GM23338 (cell line): ENCODE measurements around the gene COPB1. TPM values are rescaled to one million over a fixed set of nuclear protein-coding genes. Genes with fewer than 3 reads are reported as not detected.

Experiments used
- ATAC-seq: fragments of 200-7000 bp; cut with Tn5 transposase; 3 replicates; pipeline ENCODE4 v1.9.1; 2020
- DNase-seq: peaks from one replicate; pipeline ENCODE4 v3.0.0-alpha.2; 2015; ENCODE audit warnings: low spot score
- H2AFZ ChIP-seq: fragments of 200-600 bp; sonication (generic); 2 replicates; pipeline ENCODE4 v1.8.0; 2016; ENCODE audit warnings: antibody characterized with exemption, mild to moderate bottlenecking, moderate library complexity
- H3F3A ChIP-seq: fragments of 200-600 bp; sonication (generic); replicated peaks from 2 replicates; pipeline ENCODE4 v1.8.0; 2017; ENCODE audit warnings: antibody characterized with exemption, mixed run types, low read depth
- H3K27ac ChIP-seq: fragments of 200-600 bp; sonication (generic); 2 replicates; pipeline ENCODE4 v1.6.1; 2016; ENCODE audit warnings: low read depth
- H3K27me3 ChIP-seq: fragments of 200-600 bp; sonication (generic); 2 replicates; pipeline ENCODE4 v1.8.0; 2016; ENCODE audit warnings: mild to moderate bottlenecking, mixed run types, moderate library complexity; ENCODE audit not compliant: insufficient read depth
- H3K36me3 ChIP-seq: fragments of 200-600 bp; sonication (generic); 2 replicates; pipeline ENCODE4 v1.8.0; 2016; ENCODE audit warnings: mild to moderate bottlenecking; ENCODE audit not compliant: insufficient read depth
- H3K4me1 ChIP-seq: fragments of 200-600 bp; sonication (generic); 2 replicates; pipeline ENCODE4 v1.8.0; 2016; ENCODE audit warnings: mild to moderate bottlenecking, moderate library complexity; ENCODE audit not compliant: insufficient read depth
- H3K4me2 ChIP-seq: fragments of 200-600 bp; sonication (generic); 2 replicates; pipeline ENCODE4 v1.7.1; 2017; ENCODE audit warnings: mixed run types
- H3K4me3 ChIP-seq: fragments of 200-600 bp; sonication (generic); 2 replicates; pipeline ENCODE4 v1.6.1; 2016; ENCODE audit warnings: mixed run types
- H3K79me2 ChIP-seq: fragments of 200-600 bp; sonication (generic); replicated peaks from 2 replicates; pipeline ENCODE4 v1.8.0; 2017; ENCODE audit warnings: mild to moderate bottlenecking; ENCODE audit not compliant: insufficient read depth
- H3K9me2 ChIP-seq: fragments of 200-600 bp; sonication (generic); 2 replicates; pipeline ENCODE4 v1.8.0; 2017; ENCODE audit not compliant: insufficient read depth
- H4K20me1 ChIP-seq: fragments of 200-600 bp; sonication (generic); replicated peaks from 2 replicates; pipeline ENCODE4 v1.8.0; 2017; ENCODE audit warnings: mild to moderate bottlenecking; ENCODE audit not compliant: insufficient read depth
- H3K27ac Mint-ChIP-seq: 2 replicates; pipeline ENCODE4 v1.8.0; 2020; ENCODE audit warnings: inconsistent platforms, mild to moderate bottlenecking, moderate library complexity, mixed read lengths
- H3K27me3 Mint-ChIP-seq: 3 replicates; pipeline ENCODE4 v1.8.0; 2022; ENCODE audit warnings: low read depth, mild to moderate bottlenecking, moderate library complexity, mixed read lengths, inconsistent platforms; ENCODE audit not compliant: insufficient read depth, poor library complexity
- H3K36me3 Mint-ChIP-seq: 3 replicates; pipeline ENCODE4 v1.8.0; 2021; ENCODE audit warnings: low read depth, mild to moderate bottlenecking, inconsistent platforms, moderate library complexity, mixed read lengths
- H3K4me1 Mint-ChIP-seq: 3 replicates; pipeline ENCODE4 v1.8.0; 2020; ENCODE audit warnings: mild to moderate bottlenecking, inconsistent platforms, mixed read lengths
- H3K4me3 Mint-ChIP-seq: 3 replicates; pipeline ENCODE4 v1.8.0; 2021; ENCODE audit warnings: moderate library complexity, mild to moderate bottlenecking, inconsistent platforms, mixed read lengths
- H3K9me3 Mint-ChIP-seq: 3 replicates; pipeline ENCODE4 v1.8.0; 2020; ENCODE audit warnings: moderate library complexity, mild to moderate bottlenecking, inconsistent platforms, mixed read lengths
- CREB1 ChIP-seq: fragments of 250-450 bp; sonication (Bioruptor Pico); IDR thresholded peaks from 2 replicates; pipeline ENCODE4 v1.5.0; 2020; ENCODE audit warnings: low read depth, mild to moderate bottlenecking, moderate library complexity
- CTCF ChIP-seq, 2 experiments: fragments of 200-600 bp in 1 of 2; sonication (generic) in 1 of 2; conservative IDR thresholded peaks; 2 replicates each; pipeline versions ENCODE4 v1.5.1 to v1.6.1; 2016 to 2017; ENCODE audit warnings: antibody characterized with exemption in 2 of 2, low read depth in 2 of 2, mild to moderate bottlenecking in 2 of 2, moderate library complexity in 1 of 2
- ETS1 ChIP-seq: IDR thresholded peaks from 2 replicates; pipeline ENCODE4 v1.6.1; 2016; ENCODE audit warnings: antibody characterized with exemption
- EZH2 ChIP-seq: fragments of 200-600 bp; sonication (generic); IDR thresholded peaks from one replicate; pipeline ENCODE4 v1.8.0; 2017; ENCODE audit warnings: antibody characterized with exemption, mild to moderate bottlenecking, low read depth; ENCODE audit not compliant: unreplicated experiment
- EZH2phosphoT487 ChIP-seq: fragments of 200-600 bp; sonication (generic); IDR thresholded peaks from one replicate; pipeline ENCODE4 v1.8.1; 2018; ENCODE audit warnings: antibody characterized with exemption; ENCODE audit not compliant: unreplicated experiment
- JUNB ChIP-seq: IDR thresholded peaks from one replicate; pipeline ENCODE4 v1.6.1; 2016; ENCODE audit warnings: antibody characterized with exemption; ENCODE audit not compliant: unreplicated experiment
- NANOG ChIP-seq: IDR thresholded peaks from 2 replicates; pipeline ENCODE4 v1.6.1; 2016; ENCODE audit warnings: antibody characterized with exemption, borderline replicate concordance
- POLR2AphosphoS5 ChIP-seq: IDR thresholded peaks from 2 replicates; pipeline ENCODE4 v1.6.1; 2016; ENCODE audit warnings: antibody characterized with exemption, low read depth
- REST ChIP-seq: IDR thresholded peaks from one replicate; pipeline ENCODE4 v1.6.1; 2018; ENCODE audit warnings: antibody characterized with exemption; ENCODE audit not compliant: unreplicated experiment
- STAT1 ChIP-seq: IDR thresholded peaks from one replicate; pipeline ENCODE4 v1.6.1; 2016; ENCODE audit warnings: antibody characterized with exemption; ENCODE audit not compliant: unreplicated experiment
- ZNF114 ChIP-seq: fragments of 250-450 bp; sonication (Bioruptor Pico); IDR thresholded peaks from 2 replicates; pipeline ENCODE4 v1.5.0; 2020; ENCODE audit warnings: mild to moderate bottlenecking, moderate library complexity
- ZNF331 ChIP-seq: fragments of 250-450 bp; sonication (Bioruptor Pico); IDR thresholded peaks from 2 replicates; pipeline ENCODE4 v1.5.0; 2020; ENCODE audit warnings: low read depth, mild to moderate bottlenecking, moderate library complexity
- ZNF462 ChIP-seq: fragments of 250-450 bp; sonication (Bioruptor Pico); IDR thresholded peaks from 2 replicates; pipeline ENCODE4 v1.5.0; 2020; ENCODE audit warnings: mild to moderate bottlenecking, moderate library complexity
- polyA plus RNA-seq: library from polyadenylated mRNA; unstranded; fragments of >200 nt; fragmentation: Nextera tagmentation; extraction: Ambion mirVana; gene quantifications from 2 replicates; pipeline ENCODE4 v1.2.1, GENCODE V29; 2016
- total RNA-seq: library from RNA; depleted of rRNA; stranded (reverse); fragments of >200 nt; shearing (Covaris generic); gene quantifications from 2 replicates; pipeline ENCODE4 v1.2.3, GENCODE V29; 2014

Gene COPB1
- total and polyA plus RNA-seq, 2 experiments from 2014 or later: 42.3 to 104 TPM

- Mint-ChIP-seq H3K27me3 (peaks cover 6% of the 10 kb centered on the region), H3K27ac (peak overlapping the region; percentile 84), H3K9me3 (no peaks in the 10 kb centered on the region), H3K36me3 (peaks cover 26% of the 10 kb centered on the region), H3K4me3 (peak overlapping the region; percentile 97), H3K4me1 (peaks cover 15% of the 10 kb centered on the region)
- H3K4me1 ChIP-seq: peaks cover 8% of the 10 kb centered on the region
- no peaks in the 10 kb centered on the region for H3K27me3 ChIP-seq
- DNase-seq (no peak), ATAC-seq (no peak)
- TF ChIP-seq ETS1 (no peak), STAT1 (no peak), CREB1 (CRISPR knock-in tag) (no peak), POLR2AphosphoS5 (no peak), EZH2 (no peak), CTCF (conservative IDR thresholded peaks at IDR 0.05; ENCODE audit: low read depth in 2 of 2) (no peak), ZNF114 (CRISPR knock-in tag) (no peak), EZH2phosphoT487 (no peak), ZNF331 (CRISPR knock-in tag) (no peak), ZNF462 (CRISPR knock-in tag) (no peak), REST (no peak), NANOG (no peak), JUNB (no peak)
- H3F3A ChIP-seq: 0 out of 2 replicates have a peak, but pooled peaks cover 3% of the 10 kb centered on the region
- H4K20me1 ChIP-seq: no peaks in the 10 kb centered on the region
- peak overlapping the region; percentile 89 for H3K4me2 ChIP-seq
- H2AFZ ChIP-seq: peak overlapping the region; percentile 83
- H3K4me3 ChIP-seq: peak overlapping the region; percentile 97
- peaks cover 19% of the 10 kb centered on the region for H3K79me2 ChIP-seq
- peaks cover 13% of the 10 kb centered on the region; the same call in 1 of the 2 replicates for H3K36me3 ChIP-seq
- peak overlapping the region; percentile 33; the same call in 1 of the 2 replicates for H3K27ac ChIP-seq
- no peaks in the 10 kb centered on the region for H3K9me2 ChIP-seq
Observed at GRCh38 chr11:14520747-14521151, 21.1 kb upstream of the COPB1 start.
